GM23338 (cell line): ENCODE data around the gene TFIP11. TPM values are rescaled to one million over a fixed set of nuclear protein-coding genes. Genes with fewer than 3 reads are reported as not detected.

ENCODE experiments used
- ATAC-seq: fragments of 200-7000 bp; cut with Tn5 transposase; 3 replicates; pipeline ENCODE4 v1.9.1; 2020
- DNase-seq: peaks from one replicate; pipeline ENCODE4 v3.0.0-alpha.2; 2015; ENCODE audit warnings: low spot score
- H2AFZ ChIP-seq: fragments of 200-600 bp; sonication (generic); 2 replicates; pipeline ENCODE4 v1.8.0; 2016; ENCODE audit warnings: antibody characterized with exemption, mild to moderate bottlenecking, moderate library complexity
- H3F3A ChIP-seq: fragments of 200-600 bp; sonication (generic); replicated peaks from 2 replicates; pipeline ENCODE4 v1.8.0; 2017; ENCODE audit warnings: antibody characterized with exemption, mixed run types, low read depth
- H3K27ac ChIP-seq: fragments of 200-600 bp; sonication (generic); 2 replicates; pipeline ENCODE4 v1.6.1; 2016; ENCODE audit warnings: low read depth
- H3K27me3 ChIP-seq: fragments of 200-600 bp; sonication (generic); 2 replicates; pipeline ENCODE4 v1.8.0; 2016; ENCODE audit warnings: mild to moderate bottlenecking, mixed run types, moderate library complexity; ENCODE audit not compliant: insufficient read depth
- H3K36me3 ChIP-seq: fragments of 200-600 bp; sonication (generic); 2 replicates; pipeline ENCODE4 v1.8.0; 2016; ENCODE audit warnings: mild to moderate bottlenecking; ENCODE audit not compliant: insufficient read depth
- H3K4me1 ChIP-seq: fragments of 200-600 bp; sonication (generic); 2 replicates; pipeline ENCODE4 v1.8.0; 2016; ENCODE audit warnings: mild to moderate bottlenecking, moderate library complexity; ENCODE audit not compliant: insufficient read depth
- H3K4me2 ChIP-seq: fragments of 200-600 bp; sonication (generic); 2 replicates; pipeline ENCODE4 v1.7.1; 2017; ENCODE audit warnings: mixed run types
- H3K4me3 ChIP-seq: fragments of 200-600 bp; sonication (generic); 2 replicates; pipeline ENCODE4 v1.6.1; 2016; ENCODE audit warnings: mixed run types
- H3K79me2 ChIP-seq: fragments of 200-600 bp; sonication (generic); replicated peaks from 2 replicates; pipeline ENCODE4 v1.8.0; 2017; ENCODE audit warnings: mild to moderate bottlenecking; ENCODE audit not compliant: insufficient read depth
- H3K9me2 ChIP-seq: fragments of 200-600 bp; sonication (generic); 2 replicates; pipeline ENCODE4 v1.8.0; 2017; ENCODE audit not compliant: insufficient read depth
- H4K20me1 ChIP-seq: fragments of 200-600 bp; sonication (generic); replicated peaks from 2 replicates; pipeline ENCODE4 v1.8.0; 2017; ENCODE audit warnings: mild to moderate bottlenecking; ENCODE audit not compliant: insufficient read depth
- H3K27ac Mint-ChIP-seq: 2 replicates; pipeline ENCODE4 v1.8.0; 2020; ENCODE audit warnings: inconsistent platforms, mild to moderate bottlenecking, moderate library complexity, mixed read lengths
- H3K27me3 Mint-ChIP-seq: 3 replicates; pipeline ENCODE4 v1.8.0; 2022; ENCODE audit warnings: low read depth, mild to moderate bottlenecking, moderate library complexity, mixed read lengths, inconsistent platforms; ENCODE audit not compliant: insufficient read depth, poor library complexity
- H3K36me3 Mint-ChIP-seq: 3 replicates; pipeline ENCODE4 v1.8.0; 2021; ENCODE audit warnings: low read depth, mild to moderate bottlenecking, inconsistent platforms, moderate library complexity, mixed read lengths
- H3K4me1 Mint-ChIP-seq: 3 replicates; pipeline ENCODE4 v1.8.0; 2020; ENCODE audit warnings: mild to moderate bottlenecking, inconsistent platforms, mixed read lengths
- H3K4me3 Mint-ChIP-seq: 3 replicates; pipeline ENCODE4 v1.8.0; 2021; ENCODE audit warnings: moderate library complexity, mild to moderate bottlenecking, inconsistent platforms, mixed read lengths
- H3K9me3 Mint-ChIP-seq: 3 replicates; pipeline ENCODE4 v1.8.0; 2020; ENCODE audit warnings: moderate library complexity, mild to moderate bottlenecking, inconsistent platforms, mixed read lengths
- CREB1 ChIP-seq: fragments of 250-450 bp; sonication (Bioruptor Pico); IDR thresholded peaks from 2 replicates; pipeline ENCODE4 v1.5.0; 2020; ENCODE audit warnings: low read depth, mild to moderate bottlenecking, moderate library complexity
- CTCF ChIP-seq, 2 experiments: fragments of 200-600 bp in 1 of 2; sonication (generic) in 1 of 2; conservative IDR thresholded peaks; 2 replicates each; pipeline versions ENCODE4 v1.5.1 to v1.6.1; 2016 to 2017; ENCODE audit warnings: antibody characterized with exemption in 2 of 2, low read depth in 2 of 2, mild to moderate bottlenecking in 2 of 2, moderate library complexity in 1 of 2
- ETS1 ChIP-seq: IDR thresholded peaks from 2 replicates; pipeline ENCODE4 v1.6.1; 2016; ENCODE audit warnings: antibody characterized with exemption
- EZH2 ChIP-seq: fragments of 200-600 bp; sonication (generic); IDR thresholded peaks from one replicate; pipeline ENCODE4 v1.8.0; 2017; ENCODE audit warnings: antibody characterized with exemption, mild to moderate bottlenecking, low read depth; ENCODE audit not compliant: unreplicated experiment
- EZH2phosphoT487 ChIP-seq: fragments of 200-600 bp; sonication (generic); IDR thresholded peaks from one replicate; pipeline ENCODE4 v1.8.1; 2018; ENCODE audit warnings: antibody characterized with exemption; ENCODE audit not compliant: unreplicated experiment
- JUNB ChIP-seq: IDR thresholded peaks from one replicate; pipeline ENCODE4 v1.6.1; 2016; ENCODE audit warnings: antibody characterized with exemption; ENCODE audit not compliant: unreplicated experiment
- NANOG ChIP-seq: IDR thresholded peaks from 2 replicates; pipeline ENCODE4 v1.6.1; 2016; ENCODE audit warnings: antibody characterized with exemption, borderline replicate concordance
- POLR2AphosphoS5 ChIP-seq: IDR thresholded peaks from 2 replicates; pipeline ENCODE4 v1.6.1; 2016; ENCODE audit warnings: antibody characterized with exemption, low read depth
- REST ChIP-seq: IDR thresholded peaks from one replicate; pipeline ENCODE4 v1.6.1; 2018; ENCODE audit warnings: antibody characterized with exemption; ENCODE audit not compliant: unreplicated experiment
- STAT1 ChIP-seq: IDR thresholded peaks from one replicate; pipeline ENCODE4 v1.6.1; 2016; ENCODE audit warnings: antibody characterized with exemption; ENCODE audit not compliant: unreplicated experiment
- ZNF114 ChIP-seq: fragments of 250-450 bp; sonication (Bioruptor Pico); IDR thresholded peaks from 2 replicates; pipeline ENCODE4 v1.5.0; 2020; ENCODE audit warnings: mild to moderate bottlenecking, moderate library complexity
- ZNF331 ChIP-seq: fragments of 250-450 bp; sonication (Bioruptor Pico); IDR thresholded peaks from 2 replicates; pipeline ENCODE4 v1.5.0; 2020; ENCODE audit warnings: low read depth, mild to moderate bottlenecking, moderate library complexity
- ZNF462 ChIP-seq: fragments of 250-450 bp; sonication (Bioruptor Pico); IDR thresholded peaks from 2 replicates; pipeline ENCODE4 v1.5.0; 2020; ENCODE audit warnings: mild to moderate bottlenecking, moderate library complexity
- polyA plus RNA-seq: library from polyadenylated mRNA; unstranded; fragments of >200 nt; fragmentation: Nextera tagmentation; extraction: Ambion mirVana; gene quantifications from 2 replicates; pipeline ENCODE4 v1.2.1, GENCODE V29; 2016
- total RNA-seq: library from RNA; depleted of rRNA; stranded (reverse); fragments of >200 nt; shearing (Covaris generic); gene quantifications from 2 replicates; pipeline ENCODE4 v1.2.3, GENCODE V29; 2014

Gene TFIP11
- total and polyA plus RNA-seq, 2 experiments from 2014 or later, result 17.1 to 26.2 TPM

GRCh38 chr22:26453216-26453615 is 59.1 kb downstream of the TFIP11 start:
- ATAC-seq (no peak), DNase-seq (no peak)
- no peaks in the 10 kb centered on the region for H3K9me3 Mint-ChIP-seq
- Histone ChIP-seq H3K9me2 (no peaks in the 10 kb centered on the region), H3K4me2 (no peak overlapping the region), H3F3A (no peaks in the 10 kb centered on the region), H3K4me3 (no peak overlapping the region), H3K27ac (no peak overlapping the region), H3K79me2 (no peaks in the 10 kb centered on the region), H4K20me1 (no peaks in the 10 kb centered on the region; the same call in none of the 2 replicates), H3K36me3 (no peaks in the 10 kb centered on the region; the same call in 1 of the 2 replicates), H2AFZ (no peak overlapping the region), H3K4me1 (no peaks in the 10 kb centered on the region), H3K27me3 (no peaks in the 10 kb centered on the region)
- no peak overlapping the region for H3K4me3 Mint-ChIP-seq
- H3K27ac Mint-ChIP-seq, result no peak overlapping the region
- no peak for TF ChIP-seq ZNF114 (CRISPR knock-in tag)
- no peak for TF ChIP-seq CREB1 (CRISPR knock-in tag)
- no peak for TF ChIP-seq REST
- TF ChIP-seq POLR2AphosphoS5, result no peak
- no peak for TF ChIP-seq CTCF (conservative IDR thresholded peaks at IDR 0.05; ENCODE audit: low read depth in 2 of 2)
- no peak for TF ChIP-seq EZH2
- TF ChIP-seq NANOG, result no peak
- no peak for TF ChIP-seq STAT1
- TF ChIP-seq ZNF462, result no peak
- TF ChIP-seq ZNF331 (CRISPR knock-in tag), result no peak
- no peak for TF ChIP-seq JUNB
- no peak for TF ChIP-seq ETS1
- TF ChIP-seq EZH2phosphoT487, result no peak
- peaks cover 8% of the 10 kb centered on the region for H3K27me3 Mint-ChIP-seq
- H3K36me3 Mint-ChIP-seq, result peaks cover 41% of the 10 kb centered on the region
- no peaks in the 10 kb centered on the region for H3K4me1 Mint-ChIP-seq
